Measurements from ENCODE around the gene NRBF2.

- no peak for TF ChIP-seq POLR2AphosphoS5 (IDR thresholded peaks at IDR 0.05)
- TF ChIP-seq CTCF (IDR thresholded peaks at IDR 0.05) = no peak
- no peak for TF ChIP-seq POLR2A (IDR thresholded peaks at IDR 0.05)
Observed at GRCh38 chr10:63173468-63174232, 40.5 kb downstream of the NRBF2 start.
